ENCODE measurements around the gene GUCY1A1. TPM values are rescaled to one million over a fixed set of nuclear protein-coding genes. Genes with fewer than 3 reads are reported as not detected.

GUCY1A1 gene
- total and polyA plus RNA-seq, 2 of the 4 experiments (the other 2 are of a cell fraction), result 0.19 to 0.54 TPM

DNA sequence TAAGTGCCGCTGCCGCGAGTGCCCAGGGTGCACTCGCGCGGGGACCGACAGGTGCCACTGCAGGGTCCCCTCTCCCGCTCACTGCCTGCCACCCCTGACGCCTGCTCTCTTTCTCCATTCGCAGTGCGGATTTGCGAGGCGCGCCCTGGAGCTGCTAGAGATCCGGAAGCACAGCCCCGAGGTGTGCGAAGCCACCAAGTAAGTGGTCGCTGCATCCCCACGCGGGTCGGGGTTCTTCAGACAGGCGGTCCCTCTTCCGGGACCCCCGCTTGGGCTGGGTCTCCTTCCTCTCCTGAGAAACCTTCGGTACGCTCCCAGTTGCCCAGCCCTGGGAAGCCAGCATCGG is 547 bp downstream of the GUCY1A1 start:
- ChIA-PET POLR2A (ENCODE audit: unreplicated experiment) (no interaction called here), CTCF (no interaction called here)
- no peak overlapping the region for H2BK15ac ChIP-seq (ENCODE audit: low read depth, low read length)
- no peak overlapping the region for H3K27ac ChIP-seq (ENCODE audit: insufficient read depth, low read length)
- H2BK5ac ChIP-seq (ENCODE audit: low read depth, low read length, poor library complexity, severe bottlenecking), result no peak overlapping the region
- H2BK120ac ChIP-seq (ENCODE audit: low read depth, low read length), result no peak overlapping the region
- intact Hi-C loops (cut with micrococcal nuclease) (loop anchor here (5.0 kb wide), 1 partner anchor 100 kb away; no protein-coding TSS in a partner anchor), dilution Hi-C loops (cut with HindIII; ENCODE audit: low sequenced_read_pairs, unreplicated experiment) (no loop called here), in situ Hi-C loops (cut with MboI; ENCODE audit: low sequenced_read_pairs) (no loop called here)
- no peaks in the 10 kb centered on the region for H3K9me3 ChIP-seq (ENCODE audit: control insufficient read depth, insufficient read depth, low read length)
- no TSS peak for BruUV-seq (replicated peaks)
- H2BK20ac ChIP-seq (ENCODE audit: low read depth, low read length), result no peak overlapping the region
- H4K20me1 ChIP-seq (ENCODE audit: insufficient read depth, low read length), result no peaks in the 10 kb centered on the region
- H3K23ac ChIP-seq (ENCODE audit: low read depth, low read length), result no peak overlapping the region
- H3K36me3 ChIP-seq (ENCODE audit: control insufficient read depth, insufficient read depth, low read length), result no peaks in the 10 kb centered on the region
- no peak for DNase-seq
- peak overlapping the region; percentile 76 for H3K4me2 ChIP-seq (ENCODE audit: low read depth, low read length)
- H3K79me1 ChIP-seq (ENCODE audit: low read depth in 1 of 2, low read length in 2 of 2), result no peaks in the 10 kb centered on the region
- peak overlapping the region; percentile 87 for H2AFZ ChIP-seq (replicated peaks; ENCODE audit: low read length, poor library complexity)
- TF ChIP-seq RAD21 (IDR thresholded peaks at IDR 0.05; ENCODE audit: low read length) (no peak), MXI1 (IDR thresholded peaks at IDR 0.05; ENCODE audit: borderline replicate concordance, low read depth, low read length) (no peak), NFE2L2 (IDR thresholded peaks at IDR 0.05; ENCODE audit: low read depth, low read length) (no peak), BHLHE40 (IDR thresholded peaks at IDR 0.05; ENCODE audit: low read depth, low read length) (no peak), MAZ (IDR thresholded peaks at IDR 0.05; ENCODE audit: borderline replicate concordance, low read depth, low read length) (no peak), RFX5 (IDR thresholded peaks at IDR 0.05; ENCODE audit: low read depth, low read length) (no peak), RCOR1 (IDR thresholded peaks at IDR 0.05; ENCODE audit: insufficient replicate concordance, low read length) (no peak), CEBPB (IDR thresholded peaks at IDR 0.05; ENCODE audit: low read depth, low read length) (no peak), CHD1 (IDR thresholded peaks at IDR 0.05; ENCODE audit: low read depth, low read length) (no peak)
- TF ChIP-seq, protein P1, sequence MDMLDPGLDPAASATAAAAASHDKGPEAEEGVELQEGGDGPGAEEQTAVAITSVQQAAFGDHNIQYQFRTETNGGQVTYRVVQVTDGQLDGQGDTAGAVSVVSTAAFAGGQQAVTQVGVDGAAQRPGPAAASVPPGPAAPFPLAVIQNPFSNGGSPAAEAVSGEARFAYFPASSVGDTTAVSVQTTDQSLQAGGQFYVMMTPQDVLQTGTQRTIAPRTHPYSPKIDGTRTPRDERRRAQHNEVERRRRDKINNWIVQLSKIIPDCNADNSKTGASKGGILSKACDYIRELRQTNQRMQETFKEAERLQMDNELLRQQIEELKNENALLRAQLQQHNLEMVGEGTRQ (IDR thresholded peaks at IDR 0.05; ENCODE audit: low read depth, low read length), result no peak
- TF ChIP-seq, protein P2, sequence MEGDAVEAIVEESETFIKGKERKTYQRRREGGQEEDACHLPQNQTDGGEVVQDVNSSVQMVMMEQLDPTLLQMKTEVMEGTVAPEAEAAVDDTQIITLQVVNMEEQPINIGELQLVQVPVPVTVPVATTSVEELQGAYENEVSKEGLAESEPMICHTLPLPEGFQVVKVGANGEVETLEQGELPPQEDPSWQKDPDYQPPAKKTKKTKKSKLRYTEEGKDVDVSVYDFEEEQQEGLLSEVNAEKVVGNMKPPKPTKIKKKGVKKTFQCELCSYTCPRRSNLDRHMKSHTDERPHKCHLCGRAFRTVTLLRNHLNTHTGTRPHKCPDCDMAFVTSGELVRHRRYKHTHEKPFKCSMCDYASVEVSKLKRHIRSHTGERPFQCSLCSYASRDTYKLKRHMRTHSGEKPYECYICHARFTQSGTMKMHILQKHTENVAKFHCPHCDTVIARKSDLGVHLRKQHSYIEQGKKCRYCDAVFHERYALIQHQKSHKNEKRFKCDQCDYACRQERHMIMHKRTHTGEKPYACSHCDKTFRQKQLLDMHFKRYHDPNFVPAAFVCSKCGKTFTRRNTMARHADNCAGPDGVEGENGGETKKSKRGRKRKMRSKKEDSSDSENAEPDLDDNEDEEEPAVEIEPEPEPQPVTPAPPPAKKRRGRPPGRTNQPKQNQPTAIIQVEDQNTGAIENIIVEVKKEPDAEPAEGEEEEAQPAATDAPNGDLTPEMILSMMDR (conservative IDR thresholded peaks at IDR 0.05; ENCODE audit: low read depth, low read length), result no peak
- TF ChIP-seq, protein P3, sequence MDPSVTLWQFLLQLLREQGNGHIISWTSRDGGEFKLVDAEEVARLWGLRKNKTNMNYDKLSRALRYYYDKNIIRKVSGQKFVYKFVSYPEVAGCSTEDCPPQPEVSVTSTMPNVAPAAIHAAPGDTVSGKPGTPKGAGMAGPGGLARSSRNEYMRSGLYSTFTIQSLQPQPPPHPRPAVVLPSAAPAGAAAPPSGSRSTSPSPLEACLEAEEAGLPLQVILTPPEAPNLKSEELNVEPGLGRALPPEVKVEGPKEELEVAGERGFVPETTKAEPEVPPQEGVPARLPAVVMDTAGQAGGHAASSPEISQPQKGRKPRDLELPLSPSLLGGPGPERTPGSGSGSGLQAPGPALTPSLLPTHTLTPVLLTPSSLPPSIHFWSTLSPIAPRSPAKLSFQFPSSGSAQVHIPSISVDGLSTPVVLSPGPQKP (IDR thresholded peaks at IDR 0.05; ENCODE audit: borderline replicate concordance, low read depth, low read length), result no peak
- H3K56ac ChIP-seq (ENCODE audit: extremely low read depth, insufficient read depth, low read length), result no peak overlapping the region
- ATAC-seq (ENCODE audit: low read depth), result peak; percentile 50
- no peak overlapping the region for H3K18ac ChIP-seq (ENCODE audit: low read depth, low read length)
- H3K4me1 ChIP-seq (ENCODE audit: control insufficient read depth, insufficient read depth, low read length), result no peaks in the 10 kb centered on the region
- H3K14ac ChIP-seq (replicated peaks; ENCODE audit: low read depth, low read length), result no peak overlapping the region
- H4K8ac ChIP-seq (ENCODE audit: low read depth in 2 of 2, low read length in 2 of 2), result no peak overlapping the region
- peak overlapping the region; percentile 86 for H3K4me3 ChIP-seq (ENCODE audit: insufficient read depth, low read depth, low read length)
- 0% methylated on average over 7 of the region's 27 CpGs; no CpG with 5 or more reads in 1 of the 2 experiments for WGBS, 2 experiments (ENCODE audit: extremely low coverage in 2 of 2, insufficient read length in 1 of 2)
- no peak overlapping the region for H4K5ac ChIP-seq (ENCODE audit: low read depth, low read length)
- H3K9me1 ChIP-seq (ENCODE audit: insufficient read depth, low read length), result no peaks in the 10 kb centered on the region
- no peak overlapping the region; the same call in 1 of the 2 replicates for H3K9ac ChIP-seq (ENCODE audit: low read depth, low read length)
- no peak overlapping the region for H4K91ac ChIP-seq (ENCODE audit: insufficient read depth, low read depth, low read length)
- H2AK5ac ChIP-seq (ENCODE audit: low read depth, low read length), result no peak overlapping the region
- peaks cover 27% of the 10 kb centered on the region for H3K27me3 ChIP-seq (ENCODE audit: control insufficient read depth, insufficient read depth, low read length)
- H3K4ac ChIP-seq (ENCODE audit: low read depth, low read length), result no peak overlapping the region
- H2AK9ac ChIP-seq (replicated peaks; ENCODE audit: low read depth, low read length, poor library complexity), result no peak overlapping the region
